Measurements from ENCODE around the gene BIK.

The BIK gene

DNA sequence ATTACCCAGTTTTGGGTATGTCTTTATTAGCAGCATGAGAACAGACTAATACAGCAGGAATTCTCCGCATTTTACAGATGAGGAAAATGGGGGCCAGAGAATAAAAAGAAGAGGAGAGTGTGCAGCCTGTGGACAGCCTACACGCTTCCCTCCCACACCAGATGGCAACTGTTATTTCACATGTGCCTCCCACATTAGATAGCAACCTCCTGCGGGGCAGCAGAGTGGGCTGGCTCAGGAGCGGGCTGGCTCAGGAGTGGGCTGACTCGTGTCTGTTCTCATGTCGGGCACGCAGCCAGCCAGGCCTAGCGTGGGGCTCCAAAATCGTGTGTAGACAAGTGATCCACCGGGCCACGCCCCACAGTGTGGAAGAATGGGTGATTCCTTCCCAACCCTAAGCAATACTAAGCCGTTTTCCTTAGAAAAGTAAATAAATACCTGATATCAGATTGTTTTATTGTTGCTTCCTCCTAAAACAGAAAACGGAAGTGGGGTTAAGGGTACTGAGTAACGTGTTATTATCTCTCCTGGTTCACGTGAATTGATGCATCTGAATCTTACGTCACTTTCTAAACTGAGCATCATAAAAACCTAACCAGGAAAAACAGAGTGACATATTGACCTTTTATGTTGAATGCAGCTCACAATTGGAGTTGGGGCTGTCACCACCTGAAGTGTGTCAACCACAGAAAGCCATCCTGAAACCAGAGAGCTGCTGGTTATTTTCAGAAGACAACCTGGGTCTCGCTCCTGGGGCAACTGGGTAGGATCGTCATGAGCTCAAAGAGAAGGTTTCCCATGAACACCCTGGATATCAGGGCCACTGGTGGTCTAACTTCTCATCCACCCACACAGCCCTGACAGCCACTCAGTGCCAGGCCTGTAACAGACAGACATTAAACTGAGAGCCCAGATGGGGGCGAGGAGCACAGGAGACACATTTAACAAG is 24.6 kb upstream of the BIK start:
- Histone ChIP-seq H3K9ac (ENCODE audit: low read depth, low read length, poor library complexity) (no peak overlapping the region), H2BK15ac (ENCODE audit: low read length) (no peak overlapping the region), H3K36me3 (replicated peaks in 1 of 2; ENCODE audit: control insufficient read depth in 2 of 2, insufficient read depth in 2 of 2, low read length in 2 of 2) (peaks cover 0 to 8% of the 10 kb centered on the region in 2 donors), H3K23ac (ENCODE audit: low read depth, low read length, poor library complexity) (no peak overlapping the region), H3K14ac (ENCODE audit: low read length) (no peak overlapping the region), H4K91ac (ENCODE audit: low read depth, low read length, poor library complexity) (no peak overlapping the region), H3K4me3 (ENCODE audit: low read length in 2 of 2) (no peak overlapping the region), H4K8ac (ENCODE audit: low read depth, low read length) (no peak overlapping the region), H2BK5ac (ENCODE audit: low read length) (no peak overlapping the region), H2BK12ac (ENCODE audit: low read length) (no peak overlapping the region), H2AFZ (ENCODE audit: low read length) (no peak overlapping the region), H3K79me1 (ENCODE audit: low read depth, low read length) (peaks cover 5% of the 10 kb centered on the region), H2AK5ac (ENCODE audit: low read depth, low read length) (no peak overlapping the region), H3K27ac (replicated peaks; ENCODE audit: low read length) (no peak overlapping the region), H3K18ac (ENCODE audit: low read length) (no peak overlapping the region), H3K4me1 (ENCODE audit: control insufficient read depth in 2 of 2, insufficient read depth in 1 of 2, low read depth in 1 of 2, low read length in 2 of 2) (peaks cover 0 to 3% of the 10 kb centered on the region in 2 donors), H3K4me2 (ENCODE audit: insufficient read depth, low read length, poor library complexity, severe bottlenecking) (no peak overlapping the region), H3K4ac (ENCODE audit: low read length) (no peak overlapping the region), H2BK120ac (ENCODE audit: low read depth, low read length) (no peak overlapping the region), H3K9me3 (replicated peaks in 1 of 2; ENCODE audit: control insufficient read depth in 2 of 2, insufficient read depth in 1 of 2, low read depth in 1 of 2, low read length in 2 of 2) (no peaks in the 10 kb centered on the region), H3K27me3 (ENCODE audit: control insufficient read depth in 3 of 3, insufficient read depth in 3 of 3, low read depth in 1 of 3, low read length in 3 of 3) (no peaks in the 10 kb centered on the region)
- no CpG with 5 or more reads among the region's 19 CpGs for WGBS, 2 donors (ENCODE audit: extremely low coverage in 2 of 2, insufficient read length in 2 of 2, insufficient replicate concordance in 1 of 2)
- DNase-seq (ENCODE audit: low spot score), result no peak

DNA sequence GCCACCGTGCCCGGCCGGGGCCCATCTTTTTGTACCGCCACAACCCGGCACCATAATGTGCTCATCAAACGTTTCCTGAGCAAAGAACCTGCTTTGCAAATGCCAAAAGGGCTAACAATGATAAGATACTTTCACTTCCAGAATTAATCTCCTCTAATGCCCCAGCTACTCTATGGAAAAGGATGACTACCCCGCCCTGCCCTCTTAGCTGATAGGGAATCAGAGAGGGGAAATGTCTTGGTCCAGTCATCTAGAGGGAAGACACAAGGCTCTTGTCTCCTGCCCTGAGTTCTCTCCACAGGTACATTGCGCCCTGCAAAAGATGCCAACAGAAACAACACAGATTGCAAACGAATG is 21.9 kb upstream of the BIK start:
- peak overlapping the region; percentile 87 for H3K9ac ChIP-seq (ENCODE audit: low read depth, low read length, poor library complexity)
- H3K27me3 ChIP-seq (ENCODE audit: control insufficient read depth in 3 of 3, insufficient read depth in 3 of 3, low read depth in 1 of 3, low read length in 3 of 3), result no peaks in the 10 kb centered on the region
- no peak overlapping the region for H3K18ac ChIP-seq (ENCODE audit: low read length)
- no peak overlapping the region for H3K4ac ChIP-seq (ENCODE audit: low read length)
- H2AK5ac ChIP-seq (ENCODE audit: low read depth, low read length), result no peak overlapping the region
- H3K4me3 ChIP-seq (ENCODE audit: low read length in 2 of 2), result peak overlapping the region; percentile 73 to 91
- no peak overlapping the region for H3K23ac ChIP-seq (ENCODE audit: low read depth, low read length, poor library complexity)
- peaks cover 0 to 3% of the 10 kb centered on the region in 2 donors for H3K4me1 ChIP-seq (ENCODE audit: control insufficient read depth in 2 of 2, insufficient read depth in 1 of 2, low read depth in 1 of 2, low read length in 2 of 2)
- peak overlapping the region; percentile 96 for H2AFZ ChIP-seq (ENCODE audit: low read length)
- DNase-seq (ENCODE audit: low spot score), result no peak
- no CpG with 5 or more reads among the region's 9 CpGs for WGBS, 2 donors (ENCODE audit: extremely low coverage in 2 of 2, insufficient read length in 2 of 2, insufficient replicate concordance in 1 of 2)
- peaks cover 0 to 8% of the 10 kb centered on the region in 2 donors for H3K36me3 ChIP-seq (replicated peaks in 1 of 2; ENCODE audit: control insufficient read depth in 2 of 2, insufficient read depth in 2 of 2, low read length in 2 of 2)
- H3K9me3 ChIP-seq (replicated peaks in 1 of 2; ENCODE audit: control insufficient read depth in 2 of 2, insufficient read depth in 1 of 2, low read depth in 1 of 2, low read length in 2 of 2), result no peaks in the 10 kb centered on the region
- no peak overlapping the region for H2BK120ac ChIP-seq (ENCODE audit: low read depth, low read length)
- H4K91ac ChIP-seq (ENCODE audit: low read depth, low read length, poor library complexity), result no peak overlapping the region
- no peak overlapping the region for H2BK15ac ChIP-seq (ENCODE audit: low read length)
- no peak overlapping the region for H3K27ac ChIP-seq (replicated peaks; ENCODE audit: low read length)
- no peak overlapping the region for H2BK12ac ChIP-seq (ENCODE audit: low read length)
- no peak overlapping the region for H3K14ac ChIP-seq (ENCODE audit: low read length)
- no peak overlapping the region for H4K8ac ChIP-seq (ENCODE audit: low read depth, low read length)
- peaks cover 5% of the 10 kb centered on the region for H3K79me1 ChIP-seq (ENCODE audit: low read depth, low read length)
- peak overlapping the region; percentile 82 for H3K4me2 ChIP-seq (ENCODE audit: insufficient read depth, low read length, poor library complexity, severe bottlenecking)
- H2BK5ac ChIP-seq (ENCODE audit: low read length), result no peak overlapping the region

DNA sequence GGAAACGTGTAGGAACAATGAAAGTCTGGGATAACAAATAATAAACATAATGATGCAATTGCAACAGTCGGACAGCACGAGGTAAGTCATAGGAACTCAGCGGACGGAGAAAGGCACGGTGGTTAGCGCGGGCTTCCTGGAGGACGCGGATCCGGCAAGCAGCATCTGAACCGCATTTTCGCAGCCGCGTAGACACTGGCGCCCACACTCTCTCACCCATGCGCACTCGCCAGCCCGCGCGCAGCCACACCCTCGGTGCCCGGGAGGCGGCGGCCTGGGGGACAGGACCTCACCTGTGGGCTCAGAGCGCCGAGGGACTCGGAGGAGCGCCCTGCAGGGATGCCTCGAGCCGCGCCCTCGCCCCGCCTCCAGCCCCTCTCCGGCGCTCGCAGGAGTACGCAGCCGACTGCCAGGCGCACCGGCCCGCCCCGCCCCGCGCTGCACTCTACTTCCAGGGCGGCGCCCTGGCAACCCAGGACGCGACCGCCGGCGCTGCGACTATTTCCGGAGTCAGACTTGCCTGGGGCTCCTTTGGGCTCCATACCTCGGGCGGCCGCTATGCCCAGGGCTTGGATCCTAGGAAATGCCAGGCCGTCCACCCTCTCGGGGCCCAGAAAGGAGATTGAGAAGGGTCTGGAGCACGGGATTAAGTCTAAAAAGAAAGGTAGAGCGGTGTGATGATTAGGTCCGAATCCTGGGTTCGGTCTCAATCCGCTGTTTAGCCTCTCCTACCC is 21.4 kb upstream of the BIK start, which contains the start of gene TTLL1:
Gene TTLL1, minus strand, starts transcription at position 408 of the 734 bp plus-strand sequence. CDS start 13,805 bp downstream, outside the sequence.
- Histone ChIP-seq H2AK5ac (ENCODE audit: low read depth, low read length) (no peak within 1 kb of the TSS), H3K18ac (ENCODE audit: low read length) (peak within 1 kb of the TSS; percentile 90), H3K23ac (ENCODE audit: low read depth, low read length, poor library complexity) (peak within 1 kb of the TSS; percentile 81), H4K91ac (ENCODE audit: low read depth, low read length, poor library complexity) (no peak within 1 kb of the TSS), H3K4me3 (ENCODE audit: low read length in 2 of 2) (peak within 1 kb of the TSS; percentile 73 to 91), H2BK12ac (ENCODE audit: low read length) (no peak within 1 kb of the TSS), H4K8ac (ENCODE audit: low read depth, low read length) (no peak within 1 kb of the TSS), H3K4ac (ENCODE audit: low read length) (no peak within 1 kb of the TSS), H3K9me3 (replicated peaks in 1 of 2; ENCODE audit: control insufficient read depth in 2 of 2, insufficient read depth in 1 of 2, low read depth in 1 of 2, low read length in 2 of 2) (no peaks in the 10 kb centered on the region), H3K4me2 (ENCODE audit: insufficient read depth, low read length, poor library complexity, severe bottlenecking) (peak within 1 kb of the TSS; percentile 82), H3K36me3 (replicated peaks in 1 of 2; ENCODE audit: control insufficient read depth in 2 of 2, insufficient read depth in 2 of 2, low read length in 2 of 2) (peaks cover 0 to 8% of the 10 kb centered on the region in 2 donors), H2AFZ (ENCODE audit: low read length) (peak within 1 kb of the TSS; percentile 96), H3K9ac (ENCODE audit: low read depth, low read length, poor library complexity) (peak within 1 kb of the TSS; percentile 87), H3K14ac (ENCODE audit: low read length) (peak within 1 kb of the TSS; percentile 91), H2BK120ac (ENCODE audit: low read depth, low read length) (peak within 1 kb of the TSS; percentile 82), H2BK15ac (ENCODE audit: low read length) (no peak within 1 kb of the TSS), H3K27ac (replicated peaks; ENCODE audit: low read length) (no peak within 1 kb of the TSS), H3K4me1 (ENCODE audit: control insufficient read depth in 2 of 2, insufficient read depth in 1 of 2, low read depth in 1 of 2, low read length in 2 of 2) (peaks cover 0 to 3% of the 10 kb centered on the region in 2 donors), H3K79me1 (ENCODE audit: low read depth, low read length) (peaks cover 4% of the 10 kb centered on the region), H3K27me3 (ENCODE audit: control insufficient read depth in 3 of 3, insufficient read depth in 3 of 3, low read depth in 1 of 3, low read length in 3 of 3) (no peaks in the 10 kb centered on the region), H2BK5ac (ENCODE audit: low read length) (no peak within 1 kb of the TSS)
- no CpG with 5 or more reads among the region's 64 CpGs for WGBS, 2 donors (ENCODE audit: extremely low coverage in 2 of 2, insufficient read length in 2 of 2, insufficient replicate concordance in 1 of 2)
- peak; percentile 62 for DNase-seq (ENCODE audit: low spot score)

All from neuronal stem cell (in vitro differentiated cells).